ENCODE measurements around the gene ADGRG4. TPM values are rescaled to one million over a fixed set of nuclear protein-coding genes. Genes with fewer than 3 reads are reported as not detected.
"Not testable (repeated sequence)": the region's sequence is repeated elsewhere in the genome, so short reads cannot be mapped to it uniquely, and the experiment has no call there.

Gene ADGRG4
- total RNA-seq, 2 donors from 2014 or later, result not detected

- Histone ChIP-seq H3K27ac (no peak overlapping the region), H3K4me3 (no peak overlapping the region), H3K9me3 (no peaks in the 10 kb centered on the region), H3K36me3 (no peaks in the 10 kb centered on the region), H3K4me1 (no peaks in the 10 kb centered on the region), H3K27me3 (no peaks in the 10 kb centered on the region)
- no peak for TF ChIP-seq CTCF (IDR thresholded peaks at IDR 0.05)
- DNase-seq (ENCODE audit: low spot score), result no peak
These were observed 120.6 kb downstream of the ADGRG4 start for GRCh38 chrX:136421338-136421737.

GRCh38 chrX:136423724-136424123, 123.0 kb downstream of the ADGRG4 start:
- H3K9me3 ChIP-seq, result no peaks in the 10 kb centered on the region
- H3K27ac ChIP-seq, result no peak overlapping the region
- no peaks in the 10 kb centered on the region for H3K27me3 ChIP-seq
- no peak for DNase-seq (ENCODE audit: low spot score)
- no peaks in the 10 kb centered on the region for H3K4me1 ChIP-seq
- no peaks in the 10 kb centered on the region for H3K36me3 ChIP-seq
- TF ChIP-seq CTCF (IDR thresholded peaks at IDR 0.05), result no peak
- no peak overlapping the region for H3K4me3 ChIP-seq

- Histone ChIP-seq H3K9me3 (no peaks in the 10 kb centered on the region), H3K4me3 (no peak overlapping the region), H3K36me3 (no peaks in the 10 kb centered on the region), H3K27me3 (no peaks in the 10 kb centered on the region), H3K4me1 (no peaks in the 10 kb centered on the region), H3K27ac (no peak overlapping the region)
- no peak for DNase-seq (ENCODE audit: low spot score)
- TF ChIP-seq CTCF (IDR thresholded peaks at IDR 0.05), result no peak
These were observed 125.2 kb downstream of the ADGRG4 start for GRCh38 chrX:136425996-136426395.

GRCh38 chrX:136431625-136432024, 130.9 kb downstream of the ADGRG4 start:
- Histone ChIP-seq H3K9me3 (no peaks in the 10 kb centered on the region), H3K4me3 (no peak overlapping the region), H3K4me1 (no peaks in the 10 kb centered on the region), H3K36me3 (no peaks in the 10 kb centered on the region), H3K27ac (no peak overlapping the region), H3K27me3 (no peaks in the 10 kb centered on the region)
- no peak for TF ChIP-seq CTCF (IDR thresholded peaks at IDR 0.05)
- no peak for DNase-seq (ENCODE audit: low spot score)

GRCh38 chrX:136437774-136438173, 137.0 kb downstream of the ADGRG4 start:
- H3K4me1 ChIP-seq, result no peaks in the 10 kb centered on the region
- H3K27ac ChIP-seq, result no peak overlapping the region
- no peaks in the 10 kb centered on the region for H3K36me3 ChIP-seq
- no peak overlapping the region for H3K4me3 ChIP-seq
- TF ChIP-seq CTCF (IDR thresholded peaks at IDR 0.05), result no peak
- no peak for DNase-seq (ENCODE audit: low spot score)
- H3K27me3 ChIP-seq, result no peaks in the 10 kb centered on the region
- H3K9me3 ChIP-seq, result no peaks in the 10 kb centered on the region

- H3K9me3 ChIP-seq, result no peaks in the 10 kb centered on the region
- no peaks in the 10 kb centered on the region for H3K4me1 ChIP-seq
- no peak for TF ChIP-seq CTCF (IDR thresholded peaks at IDR 0.05)
- no peak for DNase-seq (ENCODE audit: low spot score)
- H3K27ac ChIP-seq, result no peak overlapping the region
- no peaks in the 10 kb centered on the region for H3K27me3 ChIP-seq
- no peak overlapping the region for H3K4me3 ChIP-seq
- H3K36me3 ChIP-seq, result no peaks in the 10 kb centered on the region
These were observed 137.4 kb downstream of the ADGRG4 start for GRCh38 chrX:136438192-136438591.

GRCh38 chrX:136445674-136446073, 144.9 kb downstream of the ADGRG4 start:
- not testable (repeated sequence) for H3K9me3 ChIP-seq; DNase-seq (ENCODE audit: low spot score); H3K27me3 ChIP-seq; H3K4me3 ChIP-seq; H3K36me3 ChIP-seq; H3K4me1 ChIP-seq; H3K27ac ChIP-seq
